ENCODE data around the gene PRKX. TPM values are rescaled to one million over a fixed set of nuclear protein-coding genes. Genes with fewer than 3 reads are reported as not detected.

PRKX gene
- total and polyA plus RNA-seq, 2 of the 8 experiments (the other 6 are each of a cell fraction or from before 2014, with no cell fraction given): 19.4 to 55.3 TPM

DNA sequence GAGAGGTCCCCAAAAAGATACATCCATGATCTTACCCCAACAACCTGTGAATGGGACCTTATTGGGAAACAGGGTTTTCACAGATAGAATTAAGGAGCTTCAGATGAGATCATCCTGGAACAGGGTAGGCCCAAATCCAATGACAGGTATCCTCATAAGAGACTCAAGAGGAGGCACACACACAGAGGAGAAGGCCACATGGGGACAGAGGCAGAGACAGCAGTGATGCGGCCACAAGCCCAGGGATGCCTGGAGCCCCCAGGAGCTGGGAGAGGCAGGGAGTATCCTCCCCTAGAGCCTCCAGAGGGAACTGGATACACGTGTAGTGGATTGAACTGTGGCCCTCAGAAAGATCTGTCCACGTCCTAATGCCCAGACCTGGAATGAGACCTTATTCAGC, 82.3 kb downstream of the PRKX start (continued):
- TF ChIP-seq HDAC2 (IDR thresholded peaks at IDR 0.05; ENCODE audit: borderline replicate concordance in 1 of 2, low read depth in 2 of 2, low read length in 2 of 2) (no peak), JUND (IDR thresholded peaks at IDR 0.05; ENCODE audit: low read length) (no peak), NANOG (IDR thresholded peaks at IDR 0.05; ENCODE audit: insufficient read depth, low read depth, low read length, poor library complexity, severe bottlenecking) (no peak), RBBP5 (IDR thresholded peaks at IDR 0.05; ENCODE audit: borderline replicate concordance, low read depth, low read length) (no peak), CBX5 (IDR thresholded peaks at IDR 0.05; ENCODE audit: low read depth, low read length) (no peak), TCF12 (IDR thresholded peaks at IDR 0.05; ENCODE audit: low read depth, low read length) (no peak)
